IMR-90 (cell line): ENCODE measurements around the gene MTCL1. TPM values are rescaled to one million over a fixed set of nuclear protein-coding genes. Genes with fewer than 3 reads are reported as not detected.

Source experiments
- ATAC-seq: fragments of 200-7000 bp; cut with Tn5 transposase; 2 replicates; pipeline ENCODE4 v1.9.1; 2020; ENCODE audit warnings: low read depth, mild to moderate bottlenecking, moderate library complexity
- BruUV-seq: library from RNA; stranded (reverse); fragments of 400-500 nt; replicated peaks from 2 replicates; lab custom pipeline; 2021; lab: Mats Ljungman, UMichigan
- CTCF ChIA-PET: fragments of 300-600 bp; formaldehyde crosslinking; extraction: SDS; loops from one replicate; lab custom pipeline; 2021; ENCODE audit warnings: antibody characterized with exemption; lab: Yijun Ruan, JAX
- POLR2A ChIA-PET: fragments of 300-600 bp; sonication (Branson Sonifier 250); formaldehyde crosslinking; loops from one replicate; lab custom pipeline; 2022; ENCODE audit warnings: antibody characterized with exemption; ENCODE audit not compliant: unreplicated experiment; lab: Charles Lee
- DNase-seq: peaks from one replicate; pipeline ENCODE4 v3.0.0; 2013
- H2AFZ ChIP-seq: replicated peaks from 2 replicates; pipeline ENCODE3; 2013; ENCODE audit warnings: low read length, mild to moderate bottlenecking; ENCODE audit not compliant: poor library complexity
- H2AK5ac ChIP-seq: 2 replicates; pipeline ENCODE4 v1.6.1; 2013; ENCODE audit warnings: low read depth, low read length, inconsistent platforms
- H2AK9ac ChIP-seq: replicated peaks from 2 replicates; pipeline ENCODE3; 2013; ENCODE audit warnings: mild to moderate bottlenecking, low read depth, low read length, moderate library complexity; ENCODE audit not compliant: poor library complexity
- H2BK120ac ChIP-seq: 2 replicates; pipeline ENCODE4 v1.6.1; 2013; ENCODE audit warnings: low read depth, low read length, inconsistent platforms
- H2BK15ac ChIP-seq: 3 replicates; pipeline ENCODE4 v1.6.1; 2013; ENCODE audit warnings: low read depth, low read length, inconsistent platforms
- H2BK20ac ChIP-seq: 2 replicates; pipeline ENCODE4 v1.6.1; 2013; ENCODE audit warnings: low read depth, mild to moderate bottlenecking, inconsistent platforms, low read length, moderate library complexity
- H2BK5ac ChIP-seq: 2 replicates; pipeline ENCODE4 v1.6.1; 2013; ENCODE audit warnings: mild to moderate bottlenecking, low read depth, low read length, inconsistent platforms; ENCODE audit not compliant: poor library complexity, severe bottlenecking
- H3K14ac ChIP-seq: replicated peaks from 2 replicates; pipeline ENCODE4 v1.6.1; 2013; ENCODE audit warnings: low read depth, low read length, inconsistent platforms
- H3K18ac ChIP-seq: 2 replicates; pipeline ENCODE4 v1.6.1; 2013; ENCODE audit warnings: low read depth, low read length, control low read depth
- H3K23ac ChIP-seq: 2 replicates; pipeline ENCODE4 v1.6.1; 2013; ENCODE audit warnings: low read depth, low read length, inconsistent platforms
- H3K27ac ChIP-seq: 2 replicates; pipeline ENCODE4 v1.5.1; 2013; ENCODE audit warnings: mild to moderate bottlenecking, control low read depth, low read length; ENCODE audit not compliant: insufficient read depth
- H3K27me3 ChIP-seq: 2 replicates; pipeline ENCODE4 v1.6.1; 2013; ENCODE audit warnings: low read length; ENCODE audit not compliant: control insufficient read depth, insufficient read depth
- H3K36me3 ChIP-seq: 2 replicates; pipeline ENCODE4 v1.6.1; 2013; ENCODE audit warnings: low read length, mixed read lengths; ENCODE audit not compliant: control insufficient read depth, insufficient read depth
- H3K4ac ChIP-seq: 2 replicates; pipeline ENCODE4 v1.6.1; 2013; ENCODE audit warnings: low read depth, low read length, inconsistent platforms
- H3K4me1 ChIP-seq: 2 replicates; pipeline ENCODE4 v1.6.1; 2013; ENCODE audit warnings: low read length, mixed read lengths; ENCODE audit not compliant: control insufficient read depth, insufficient read depth
- H3K4me2 ChIP-seq: 2 replicates; pipeline ENCODE4 v1.6.1; 2013; ENCODE audit warnings: low read depth, mild to moderate bottlenecking, control low read depth, low read length, moderate library complexity
- H3K4me3 ChIP-seq: 2 replicates; pipeline ENCODE4 v1.5.1; 2013; ENCODE audit warnings: low read depth, mild to moderate bottlenecking, control low read depth, low read length, moderate library complexity; ENCODE audit not compliant: insufficient read depth
- H3K56ac ChIP-seq: 2 replicates; pipeline ENCODE4 v1.6.1; 2013; ENCODE audit warnings: low read length, inconsistent platforms; ENCODE audit not compliant: insufficient read depth; ENCODE audit errors: extremely low read depth
- H3K79me1 ChIP-seq, 2 experiments: 2 replicates each; pipeline ENCODE4 v1.6.1; 2013; ENCODE audit warnings: low read length in 2 of 2, inconsistent platforms in 1 of 2, low read depth in 1 of 2
- H3K9ac ChIP-seq: 2 replicates; pipeline ENCODE4 v1.6.1; 2013; ENCODE audit warnings: low read depth, low read length, control low read depth
- H3K9me1 ChIP-seq: 2 replicates; pipeline ENCODE4 v1.6.1; 2013; ENCODE audit warnings: low read length, inconsistent platforms; ENCODE audit not compliant: insufficient read depth
- H3K9me3 ChIP-seq: 2 replicates; pipeline ENCODE4 v1.6.1; 2013; ENCODE audit warnings: low read length; ENCODE audit not compliant: control insufficient read depth, insufficient read depth
- H4K20me1 ChIP-seq: 2 replicates; pipeline ENCODE4 v1.6.1; 2013; ENCODE audit warnings: low read length, inconsistent platforms; ENCODE audit not compliant: insufficient read depth
- H4K5ac ChIP-seq: 2 replicates; pipeline ENCODE4 v1.6.1; 2013; ENCODE audit warnings: mild to moderate bottlenecking, low read depth, low read length, control low read depth
- H4K8ac ChIP-seq, 2 experiments: 2 replicates each; pipeline ENCODE4 v1.6.1; 2013; ENCODE audit warnings: low read depth in 2 of 2, low read length in 2 of 2, control low read depth in 1 of 2, inconsistent platforms in 1 of 2
- H4K91ac ChIP-seq: 2 replicates; pipeline ENCODE4 v1.6.1; 2013; ENCODE audit warnings: low read depth, low read length, inconsistent platforms; ENCODE audit not compliant: insufficient read depth
- BHLHE40 ChIP-seq: fragments of 150-350 bp; IDR thresholded peaks from 2 replicates; pipeline ENCODE4 v1.6.1; 2016; ENCODE audit warnings: mild to moderate bottlenecking, low read depth, low read length
- CHD1 ChIP-seq: IDR thresholded peaks from 2 replicates; pipeline ENCODE4 v1.6.1; 2012; ENCODE audit warnings: low read depth, low read length, improper control_type of control experiment
- NFE2L2 ChIP-seq: fragments of 150-350 bp; IDR thresholded peaks from 2 replicates; pipeline ENCODE4 v1.6.1; 2016; ENCODE audit warnings: low read depth, mild to moderate bottlenecking, low read length
- POLR2A ChIP-seq: IDR thresholded peaks from 2 replicates; pipeline ENCODE4 v1.6.1; 2012; ENCODE audit warnings: mild to moderate bottlenecking, low read depth, low read length
- USF2 ChIP-seq: fragments of 150-350 bp; IDR thresholded peaks from 2 replicates; pipeline ENCODE4 v1.6.1; 2017; ENCODE audit warnings: mild to moderate bottlenecking, antibody characterized with exemption, low read length, low read depth
- WGBS, 2 experiments: methylation state at CpG; one replicate each; pipeline versions ENCODE4 v1.1.5 to v1.1.7; 2013; ENCODE audit warnings: missing lambda C conversion rate in 2 of 2; ENCODE audit not compliant: insufficient read length in 1 of 2; ENCODE audit errors: extremely low coverage in 2 of 2; 5-methylcytosine and 5-hydroxymethylcytosine counted together
- dilution Hi-C: fragments of 300-500 bp; cut with HindIII; formaldehyde crosslinking; loops from one replicate; pipeline ENCODE4 v1.14.3; 2018; ENCODE audit warnings: low sequenced_read_pairs; ENCODE audit not compliant: unreplicated experiment
- in situ Hi-C: fragments of 300-500 bp; cut with MboI; formaldehyde crosslinking; loops from 3 replicates; pipeline ENCODE4 v1.14.3; 2019; ENCODE audit warnings: low sequenced_read_pairs, inconsistent platforms, mixed read lengths
- intact Hi-C: fragments of 100-400 bp; cut with micrococcal nuclease; formaldehyde crosslinking; loops from 2 replicates; pipeline ENCODE4 v1.10.0; 2022
- polyA plus RNA-seq, 3 experiments: library from polyadenylated mRNA; depleted of rRNA; stranded (reverse); fragments of >200 nt; gene quantifications; 2 replicates each; pipeline ENCODE4 v1.2.3, GENCODE V29; 2012; ENCODE audit warnings: low replicate concordance in 1 of 3
- total RNA-seq: library from RNA; depleted of rRNA; stranded (reverse); fragments of >200 nt; gene quantifications from 2 replicates; pipeline ENCODE4 v1.2.3, GENCODE V29; 2012

Gene MTCL1
- total and polyA plus RNA-seq, 2 of the 4 experiments (the other 2 are of a cell fraction): 29.0 to 45.3 TPM

GRCh38 chr18:8806100-8806797 lies 100.9 kb downstream of the MTCL1 start (continued):
- TF ChIP-seq BHLHE40 (no peak), POLR2A (no peak)

- no peak for DNase-seq
- Histone ChIP-seq H3K9me3 (no peaks in the 10 kb centered on the region), H3K4ac (peak overlapping the region; percentile 83), H2AFZ (no peak overlapping the region), H3K18ac (peak overlapping the region; percentile 42; the same call in 1 of the 2 replicates), H4K8ac (peak overlapping the region; percentile 8 to 45; a peak in 3 of 4 replicates), H4K20me1 (no peaks in the 10 kb centered on the region), H3K14ac (no peak overlapping the region; the same call in 1 of the 2 replicates), H2BK120ac (peak overlapping the region; percentile 87), H3K9ac (no peak overlapping the region), H4K91ac (peak overlapping the region; percentile 35), H2BK5ac (peak overlapping the region; percentile 61), H3K79me1 (peaks cover 36 to 77% of the 10 kb centered on the region in 2 experiments), H3K4me2 (no peak overlapping the region), H3K27me3 (no peaks in the 10 kb centered on the region), H3K4me3 (no peak overlapping the region), H3K4me1 (peaks cover 27% of the 10 kb centered on the region), H3K9me1 (peaks cover 44% of the 10 kb centered on the region), H2AK5ac (peak overlapping the region; percentile 71), H3K27ac (peak overlapping the region; percentile 59; the same call in 1 of the 2 replicates), H3K23ac (0 out of 2 replicates have a peak overlapping the region, but pooled peaks have one; percentile 8), H4K5ac (peak overlapping the region; percentile 39), H2BK15ac (peak overlapping the region; percentile 97; the same call in 2 of the 3 replicates), H3K36me3 (peaks cover 46% of the 10 kb centered on the region), H3K56ac (no peak overlapping the region), H2BK20ac (peak overlapping the region; percentile 61; the same call in 1 of the 2 replicates), H2AK9ac (peak overlapping the region; percentile 71)
- ChIA-PET CTCF (no interaction called here), POLR2A (no interaction called here)
- in situ Hi-C loops: no loop called here
- intact Hi-C loops: loop anchor here (10.0 kb wide), 2 partner anchors 152 to 248 kb away; no protein-coding TSS in a partner anchor
- dilution Hi-C loops: no loop called here
- TF ChIP-seq NFE2L2 (no peak), USF2 (no peak), CHD1 (no peak)
- no peak for ATAC-seq
- 96% methylated on average over 13 of the region's 19 CpGs; no CpG with 5 or more reads in 1 of the 2 experiments for WGBS, 2 experiments
- BruUV-seq: no TSS peak
Observed at GRCh38 chr18:8806798-8807487, 101.6 kb downstream of the MTCL1 start.
